ENCODE results near the gene VIM. TPM values are rescaled to one million over a fixed set of nuclear protein-coding genes. Genes with fewer than 3 reads are reported as not detected.
"Not testable (repeated sequence)": the region's sequence is repeated elsewhere in the genome, so short reads cannot be mapped to it uniquely, and the experiment has no call there.

The VIM gene
- total RNA-seq, 1 donor: 4,579 TPM

DNA sequence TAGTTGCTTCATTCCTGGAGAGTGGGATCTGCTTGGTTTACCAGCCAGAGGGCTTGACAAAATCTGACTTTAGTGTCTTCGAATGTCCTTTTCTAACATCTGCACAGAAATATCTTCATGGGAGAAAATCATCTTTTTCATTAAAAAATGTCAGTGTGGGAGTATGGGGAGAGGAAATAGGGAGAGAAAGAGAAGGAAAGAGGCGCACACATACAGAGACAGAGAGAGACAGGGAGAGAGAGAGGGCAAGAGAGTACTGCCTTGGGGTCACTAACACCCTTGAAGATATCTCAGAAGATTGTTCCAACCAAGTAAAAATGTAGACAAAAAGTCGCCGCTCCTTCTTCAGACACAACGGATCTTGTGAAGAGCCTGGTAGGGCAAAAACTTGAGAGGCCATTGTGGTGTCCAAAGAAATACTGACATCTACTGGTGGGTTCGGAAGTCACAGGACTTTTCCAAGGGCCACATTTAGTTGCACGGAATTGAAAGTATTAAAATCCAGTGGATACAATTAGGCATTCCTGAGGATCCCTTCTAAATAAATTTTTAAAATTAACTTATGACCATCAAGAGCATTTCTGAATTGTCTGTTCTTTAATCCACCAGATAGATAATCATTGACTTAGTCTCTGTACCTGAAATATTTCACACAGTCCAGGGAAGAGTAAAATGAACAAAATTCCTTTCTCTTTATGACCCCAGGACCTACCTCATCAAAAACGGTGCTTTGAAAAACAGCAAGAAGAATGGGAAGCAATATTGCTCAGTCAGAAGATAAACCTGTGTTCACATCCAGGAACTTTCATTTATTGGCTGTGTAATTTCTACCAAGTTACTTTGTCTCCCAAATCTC, 29.7 kb downstream of the VIM start:
- H3K4me3 ChIP-seq (ENCODE audit: low read depth, low read length): peak overlapping the region; percentile 28
- TF ChIP-seq, protein P1, sequence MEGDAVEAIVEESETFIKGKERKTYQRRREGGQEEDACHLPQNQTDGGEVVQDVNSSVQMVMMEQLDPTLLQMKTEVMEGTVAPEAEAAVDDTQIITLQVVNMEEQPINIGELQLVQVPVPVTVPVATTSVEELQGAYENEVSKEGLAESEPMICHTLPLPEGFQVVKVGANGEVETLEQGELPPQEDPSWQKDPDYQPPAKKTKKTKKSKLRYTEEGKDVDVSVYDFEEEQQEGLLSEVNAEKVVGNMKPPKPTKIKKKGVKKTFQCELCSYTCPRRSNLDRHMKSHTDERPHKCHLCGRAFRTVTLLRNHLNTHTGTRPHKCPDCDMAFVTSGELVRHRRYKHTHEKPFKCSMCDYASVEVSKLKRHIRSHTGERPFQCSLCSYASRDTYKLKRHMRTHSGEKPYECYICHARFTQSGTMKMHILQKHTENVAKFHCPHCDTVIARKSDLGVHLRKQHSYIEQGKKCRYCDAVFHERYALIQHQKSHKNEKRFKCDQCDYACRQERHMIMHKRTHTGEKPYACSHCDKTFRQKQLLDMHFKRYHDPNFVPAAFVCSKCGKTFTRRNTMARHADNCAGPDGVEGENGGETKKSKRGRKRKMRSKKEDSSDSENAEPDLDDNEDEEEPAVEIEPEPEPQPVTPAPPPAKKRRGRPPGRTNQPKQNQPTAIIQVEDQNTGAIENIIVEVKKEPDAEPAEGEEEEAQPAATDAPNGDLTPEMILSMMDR (IDR thresholded peaks at IDR 0.05; ENCODE audit: insufficient read depth, low read depth, low read length): peak; percentile 85
- peak; percentile 81 for DNase-seq (ENCODE audit: low read depth)

DNA sequence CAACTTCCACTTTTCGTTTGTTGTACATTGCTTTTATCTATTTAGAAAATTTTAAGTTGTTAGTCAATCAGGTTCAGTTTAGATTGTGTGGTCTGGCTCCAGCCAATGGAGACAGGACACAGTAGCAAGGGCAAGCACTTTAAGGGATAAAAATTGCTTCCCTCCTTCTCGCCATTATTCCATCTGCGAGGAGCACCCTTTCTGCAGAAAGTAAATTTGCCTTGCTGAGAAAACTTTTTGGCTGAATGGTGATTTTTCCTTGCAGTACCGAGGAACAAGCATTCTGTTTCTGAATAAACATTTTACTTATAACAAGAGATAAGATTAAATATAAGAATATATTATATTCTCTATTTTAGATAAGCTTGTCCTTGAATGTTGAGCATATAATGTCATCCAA, 34.5 kb downstream of the VIM start:
- TF ChIP-seq, protein P1 (IDR thresholded peaks at IDR 0.05; ENCODE audit: insufficient read depth, low read depth, low read length): no peak
- DNase-seq (ENCODE audit: low read depth): no peak
- no peak overlapping the region for H3K4me3 ChIP-seq (ENCODE audit: low read depth, low read length)

DNA sequence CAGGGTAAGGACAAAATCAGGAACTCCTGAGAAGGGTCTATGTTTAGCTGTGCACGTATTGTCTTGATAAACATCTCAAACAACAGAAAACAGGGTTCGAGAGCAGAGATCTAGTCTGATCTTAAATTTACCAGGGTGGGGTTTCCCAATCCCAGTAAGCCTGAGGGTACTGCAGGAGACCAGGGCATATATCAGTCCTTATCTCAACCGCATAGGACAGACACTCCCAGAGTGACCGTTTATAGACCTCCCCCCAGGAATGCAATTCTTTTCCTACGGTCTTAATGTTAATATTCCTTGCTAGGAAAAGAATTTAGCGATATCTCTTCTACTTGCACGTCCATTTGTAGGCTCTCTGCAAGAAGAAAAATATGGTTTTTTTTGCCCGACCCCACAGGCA, 35.5 kb downstream of the VIM start:
- TF ChIP-seq, protein P1 (IDR thresholded peaks at IDR 0.05; ENCODE audit: insufficient read depth, low read depth, low read length): no peak
- no peak for DNase-seq (ENCODE audit: low read depth)
- H3K4me3 ChIP-seq (ENCODE audit: low read depth, low read length): no peak overlapping the region

DNA sequence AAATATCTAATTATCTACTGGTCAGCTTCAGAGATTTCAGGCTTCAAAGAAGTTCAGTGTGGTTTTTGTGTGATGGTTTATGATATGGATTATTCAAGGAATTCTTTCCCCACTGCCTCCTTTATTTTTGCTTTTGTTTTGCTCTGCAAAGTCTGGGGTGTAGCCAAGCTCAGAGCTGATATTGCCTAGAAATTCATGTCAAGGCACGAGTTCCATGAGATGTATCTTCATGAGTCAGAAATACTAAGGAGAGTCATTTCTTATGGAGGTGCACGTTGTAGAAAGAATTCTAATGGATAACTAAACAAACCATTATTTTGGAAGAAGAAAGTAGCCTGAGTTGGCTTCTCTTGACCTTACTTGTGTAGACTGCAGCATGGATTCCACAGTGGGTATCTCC, 37.4 kb downstream of the VIM start:
- no peak for DNase-seq (ENCODE audit: low read depth)

DNA sequence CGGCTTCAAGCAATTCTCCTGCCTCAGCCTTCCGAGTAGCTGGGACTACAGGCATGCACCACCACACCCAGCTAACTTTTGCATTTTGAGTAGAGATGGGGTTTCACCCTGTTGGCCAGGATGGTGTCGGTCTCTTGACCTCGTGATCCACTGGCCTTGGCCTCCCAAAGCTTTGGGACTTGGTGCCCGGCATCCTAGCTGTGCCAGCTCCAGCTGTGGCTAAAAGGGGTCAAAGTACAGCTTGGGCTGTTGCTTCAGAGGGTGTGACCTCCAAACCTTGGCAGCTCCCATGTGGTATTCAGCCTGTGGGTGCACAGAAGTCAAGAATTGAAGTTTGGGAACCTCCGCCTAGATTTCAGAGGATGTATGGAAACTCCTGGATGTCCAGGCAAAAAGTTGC, 38.5 kb downstream of the VIM start:
- H3K4me3 ChIP-seq (ENCODE audit: low read depth, low read length); DNase-seq (ENCODE audit: low read depth): not testable (repeated sequence)

More for the DNA sequence above, 37.4 kb downstream of the VIM start:
- no peak overlapping the region for H3K4me3 ChIP-seq (ENCODE audit: low read depth, low read length)
- TF ChIP-seq, protein P1 (IDR thresholded peaks at IDR 0.05; ENCODE audit: insufficient read depth, low read depth, low read length): no peak

DNA sequence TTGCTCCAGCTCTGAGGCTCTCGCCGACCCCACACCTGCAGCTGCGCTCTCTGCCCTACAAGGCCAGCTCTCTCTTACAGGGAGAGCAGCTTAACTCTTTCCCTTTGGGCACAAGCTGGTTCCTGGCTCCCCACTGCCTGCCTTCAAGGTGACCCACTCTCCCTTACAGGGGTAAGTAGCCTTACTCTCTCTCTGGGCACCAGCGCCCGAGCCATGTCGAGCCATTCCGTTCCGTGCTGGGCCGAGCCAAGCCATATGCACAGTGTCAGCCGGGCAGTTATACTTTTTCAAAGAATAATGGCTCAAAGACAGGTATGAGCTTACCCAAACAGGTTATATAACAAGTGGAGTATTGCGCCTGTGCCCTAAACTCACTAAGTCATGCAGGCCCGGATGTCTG, 44.6 kb downstream of the VIM start:
- no peak overlapping the region for H3K4me3 ChIP-seq (ENCODE audit: low read depth, low read length)
- TF ChIP-seq, protein P1 (IDR thresholded peaks at IDR 0.05; ENCODE audit: insufficient read depth, low read depth, low read length): no peak
- no peak for DNase-seq (ENCODE audit: low read depth)

DNA sequence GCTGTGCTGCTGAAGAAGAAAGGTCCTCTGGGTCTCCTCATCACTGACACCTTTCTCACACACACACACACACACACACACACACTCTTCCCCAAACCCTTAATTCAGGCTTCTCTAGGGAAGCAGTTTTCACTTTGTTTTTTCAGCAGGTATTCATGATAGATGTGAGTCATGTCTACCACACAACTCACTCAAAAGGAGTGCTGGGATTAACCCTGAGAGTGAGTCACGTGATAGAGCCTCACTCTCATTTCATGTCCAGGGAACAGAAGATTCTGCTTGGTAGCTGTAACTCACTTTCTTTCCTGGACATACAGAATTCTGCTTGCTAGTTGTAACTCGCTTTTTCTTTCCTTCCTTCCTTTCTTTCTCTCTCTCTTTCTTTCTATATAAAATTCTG, 45.4 kb downstream of the VIM start:
- TF ChIP-seq, protein P1 (IDR thresholded peaks at IDR 0.05; ENCODE audit: insufficient read depth, low read depth, low read length): no peak
- no peak overlapping the region for H3K4me3 ChIP-seq (ENCODE audit: low read depth, low read length)
- no peak for DNase-seq (ENCODE audit: low read depth)
